NB4 (cell line): ENCODE data around the gene CYP19A1.

Experiments used
- MYC ChIP-seq: IDR thresholded peaks from 2 replicates; pipeline ENCODE4 v1.6.1; 2011; ENCODE audit warnings: low read depth, low read length
- POLR2A ChIP-seq: IDR thresholded peaks from 2 replicates; pipeline ENCODE4 v1.6.1; 2011; ENCODE audit warnings: mild to moderate bottlenecking; ENCODE audit not compliant: insufficient read length; ENCODE audit errors: extremely low read depth
- TF ChIP-seq, protein P1 (sequence below): IDR thresholded peaks from 2 replicates; pipeline ENCODE4 v1.6.1; 2011; ENCODE audit warnings: low read depth, low read length

DNA sequence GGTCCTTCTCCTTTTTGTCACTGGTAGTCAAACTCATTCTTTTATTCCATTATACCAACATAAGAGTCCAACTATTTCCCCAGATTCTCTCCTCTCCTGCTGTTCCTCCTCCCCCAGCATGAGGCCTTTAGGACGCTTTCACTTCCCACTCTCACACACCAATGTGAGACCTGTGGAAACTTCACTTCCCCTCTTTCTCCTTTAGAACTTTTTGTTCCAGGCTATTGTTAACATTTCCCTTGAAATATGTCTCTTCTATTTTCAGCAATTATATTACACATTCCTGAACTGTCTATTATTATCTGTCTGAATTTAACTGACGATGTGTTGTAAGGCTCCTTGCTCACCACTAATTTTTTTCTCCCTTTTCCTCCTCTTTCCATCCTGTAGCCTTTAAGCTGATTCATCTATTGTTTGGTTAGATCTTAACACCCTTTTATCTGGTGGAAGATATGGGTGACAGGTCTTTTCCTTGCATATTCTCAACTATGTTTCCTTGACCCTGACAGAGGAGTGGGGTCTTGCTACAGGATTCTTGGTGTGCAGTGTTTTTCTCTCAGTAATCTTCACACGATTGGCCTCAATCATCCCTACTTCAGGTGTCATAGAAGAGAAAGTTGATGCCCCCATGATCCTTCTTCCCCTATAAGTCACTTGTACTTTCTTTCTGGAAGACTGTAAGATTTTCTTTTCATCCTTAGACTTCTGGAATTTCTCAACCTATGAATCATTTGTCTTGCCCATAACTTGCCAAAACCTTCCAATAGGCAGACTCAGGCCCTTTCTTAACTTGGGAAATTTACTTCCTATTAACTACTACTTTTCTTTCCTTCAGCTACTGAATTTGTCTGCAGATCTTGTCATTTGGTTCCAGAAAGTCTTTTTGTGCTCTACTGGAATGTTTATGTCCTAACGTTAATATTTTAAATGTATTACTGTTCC, 5.9 kb downstream of the CYP19A1 start:
- TF ChIP-seq POLR2A = no peak
- TF ChIP-seq, protein P1, sequence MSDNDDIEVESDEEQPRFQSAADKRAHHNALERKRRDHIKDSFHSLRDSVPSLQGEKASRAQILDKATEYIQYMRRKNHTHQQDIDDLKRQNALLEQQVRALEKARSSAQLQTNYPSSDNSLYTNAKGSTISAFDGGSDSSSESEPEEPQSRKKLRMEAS = no peak
- no peak for TF ChIP-seq MYC
